Stomach (tissue), 4 donors: Measurements from ENCODE around the gene PRKN.

Source experiments
- CTCF ChIP-seq, 7 experiments: fragments of 450-650 bp in 4 of 7; fragments of 200-600 bp in 3 of 7; sonication (generic) in 3 of 7; IDR thresholded peaks; one replicate each; pipeline ENCODE4 v1.5.1; 2016 to 2019; ENCODE audit warnings: antibody characterized with exemption in 7 of 7, control low read depth in 2 of 7, mild to moderate bottlenecking in 1 of 7
- POLR2A ChIP-seq, 4 donors: fragments of 450-650 bp; IDR thresholded peaks; one replicate each; pipeline ENCODE4 v1.6.1; 2016; ENCODE audit warnings: antibody characterized with exemption in 4 of 4, control low read depth in 2 of 4, mild to moderate bottlenecking in 1 of 4, moderate library complexity in 1 of 4
- POLR2AphosphoS5 ChIP-seq, 3 donors: sonication (generic); formaldehyde crosslinking; IDR thresholded peaks; one replicate each; pipeline ENCODE4 v1.6.1; 2016; ENCODE audit warnings: antibody characterized with exemption in 3 of 3

DNA sequence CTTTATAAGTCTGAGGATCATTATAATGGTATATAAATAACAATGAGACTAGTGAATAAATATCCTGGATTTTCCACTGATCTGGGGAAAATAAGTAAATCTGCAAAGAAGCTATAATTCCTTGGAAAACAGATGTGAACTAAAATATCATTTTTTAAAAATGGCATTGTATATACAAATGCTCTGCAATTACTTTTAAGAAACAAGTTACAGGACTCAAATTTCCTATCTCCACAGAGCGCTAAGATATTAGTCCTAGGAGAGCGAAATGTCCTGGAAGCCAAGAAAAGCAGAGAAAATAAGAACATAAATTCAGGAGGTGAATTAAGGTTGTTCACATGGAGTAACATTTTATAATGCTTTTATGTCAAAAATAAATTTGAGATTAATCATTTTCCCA, 61.3 kb downstream of the PRKN start:
- TF ChIP-seq POLR2A (IDR thresholded peaks at IDR 0.05) (no peak), CTCF (IDR thresholded peaks at IDR 0.05) (no peak), POLR2AphosphoS5 (IDR thresholded peaks at IDR 0.05) (no peak)
